DND-41 (cell line): ENCODE data around the gene RSBN1L.

Experiments used
- CTCF ChIP-seq: IDR thresholded peaks from 2 replicates; pipeline ENCODE4 v1.5.1; 2012; ENCODE audit warnings: borderline replicate concordance, low read length, moderate library complexity, mild to moderate bottlenecking; ENCODE audit not compliant: poor library complexity, severe bottlenecking; ENCODE audit errors: extremely low read depth
- EZH2 ChIP-seq: IDR thresholded peaks from 3 replicates; pipeline ENCODE4 v1.6.1; 2012; ENCODE audit warnings: borderline replicate concordance, low read depth, mild to moderate bottlenecking, moderate library complexity, low read length, inconsistent platforms; ENCODE audit not compliant: severe bottlenecking

GRCh38 chr7:77729574-77730348 lies 33.5 kb downstream of the RSBN1L start:
- TF ChIP-seq CTCF: no peak
- no peak for TF ChIP-seq EZH2
